Esophagus squamous epithelium (tissue), 5 donors: Measurements from ENCODE around the gene CPEB3. TPM values are rescaled to one million over a fixed set of nuclear protein-coding genes. Genes with fewer than 3 reads are reported as not detected.
A peak's percentile ranks its signal among the peaks of the same experiment; 100 is the strongest.
"Not testable (repeated sequence)": the region's sequence is repeated elsewhere in the genome, so short reads cannot be mapped to it uniquely, and the experiment has no call there.

Experiments used
- DNase-seq: peaks from one replicate; lab custom pipeline; 2025; lab: John Stamatoyannopoulos, UW
- H3K27ac ChIP-seq, 4 donors: fragments of 200-600 bp; sonication (generic); one replicate each; pipeline ENCODE4 v1.5.1; 2016 to 2019; ENCODE audit warnings: mild to moderate bottlenecking in 1 of 4
- H3K27me3 ChIP-seq, 4 donors: fragments of 200-600 bp; sonication (generic); 1 replicate in 3 of 4; 2 replicates in 1 of 4; pipeline versions ENCODE4 v1.5.1 to v1.6.0; 2017 to 2021; ENCODE audit warnings: antibody characterized with exemption in 1 of 4
- H3K36me3 ChIP-seq, 3 donors: fragments of 200-600 bp; sonication (generic); one replicate each; pipeline ENCODE4 v1.5.1; 2016 to 2019
- H3K4me1 ChIP-seq, 3 donors: fragments of 200-600 bp; sonication (generic); one replicate each; pipeline ENCODE4 v1.5.1; 2017 to 2019
- H3K4me3 ChIP-seq, 4 donors: fragments of 200-600 bp; sonication (generic); 1 replicate in 3 of 4; 2 replicates in 1 of 4; pipeline ENCODE4 v1.5.1; 2016 to 2019; ENCODE audit warnings: mild to moderate bottlenecking in 2 of 4, moderate library complexity in 1 of 4
- H3K9me3 ChIP-seq, 3 donors: fragments of 200-600 bp; sonication (generic); one replicate each; pipeline ENCODE4 v1.5.1; 2016 to 2019
- CTCF ChIP-seq, 6 experiments: fragments of 450-650 bp in 4 of 6; fragments of 200-600 bp in 2 of 6; sonication (generic) in 2 of 6; IDR thresholded peaks; one replicate each; pipeline ENCODE4 v1.5.1; 2016 to 2019; ENCODE audit warnings: antibody characterized with exemption in 6 of 6, mild to moderate bottlenecking in 4 of 6, moderate library complexity in 4 of 6
- POLR2A ChIP-seq, 4 donors: fragments of 450-650 bp; IDR thresholded peaks; one replicate each; pipeline ENCODE4 v1.6.1; 2017; ENCODE audit warnings: antibody characterized with exemption in 4 of 4, mild to moderate bottlenecking in 4 of 4, moderate library complexity in 3 of 4
- WGBS, 2 donors: methylation state at CpG; one replicate each; pipeline ENCODE4 v1.1.5; 2018; 5-methylcytosine and 5-hydroxymethylcytosine counted together
- intact Hi-C: fragments of 100-400 bp; cut with DNase I; formaldehyde crosslinking; loops from one replicate; pipeline ENCODE4 v1.15.0; 2022
- total RNA-seq, 4 donors: library from RNA; depleted of rRNA; stranded (reverse); fragments of >200 nt; gene quantifications; one replicate each; pipeline ENCODE4 v1.1.0, GENCODE V29; 2016
- donor health status: DM: yes; HTN: yes; CAD: no.

Gene CPEB3
- total RNA-seq, 4 donors from 2014 or later = 5.5 to 8.8 (median 7.3) TPM

- Histone ChIP-seq H3K27ac (no peak overlapping the region), H3K36me3 (peaks cover 0 to 34% (median 0%) of the 10 kb centered on the region in 3 donors), H3K4me3 (no peak overlapping the region), H3K27me3 (no peaks in the 10 kb centered on the region), H3K9me3 (no peaks in the 10 kb centered on the region), H3K4me1 (peaks cover 0 to 26% (median 0%) of the 10 kb centered on the region in 3 donors)
- TF ChIP-seq POLR2A (IDR thresholded peaks at IDR 0.05) (no peak), CTCF (IDR thresholded peaks at IDR 0.05) (no peak)
- intact Hi-C loops = no loop called here
- no peak for DNase-seq
- WGBS, 2 donors = 71 to 87% methylated on average over 3 of the region's 3 CpGs
Measured at GRCh38 chr10:92142949-92143348, 147.9 kb downstream of the CPEB3 start.

- H3K27ac ChIP-seq = peak overlapping the region in 2 of 4 donors; percentile 1 to 11
- intact Hi-C loops = no loop called here
- 50 to 67% methylated on average over 1 of the region's 1 CpG for WGBS, 2 donors
Measured at GRCh38 chr10:92142512-92142911, 148.4 kb downstream of the CPEB3 start.

GRCh38 chr10:92141147-92141546 lies 149.7 kb downstream of the CPEB3 start:
- WGBS, 2 donors = 86% methylated on average over 3 of the region's 3 CpGs; no CpG with 5 or more reads in 1 of the 2 donors
- H3K27me3 ChIP-seq, intact Hi-C loops, DNase-seq, H3K27ac ChIP-seq, H3K4me3 ChIP-seq, H3K9me3 ChIP-seq: not testable (repeated sequence)
- Histone ChIP-seq H3K36me3 (peaks cover 0 to 51% (median 0%) of the 10 kb centered on the region in 3 donors), H3K4me1 (peaks cover 0 to 20% (median 0%) of the 10 kb centered on the region in 3 donors)

More at GRCh38 chr10:92142512-92142911, 148.4 kb downstream of the CPEB3 start:
- no peak for DNase-seq
- Histone ChIP-seq H3K36me3 (peaks cover 0 to 38% (median 0%) of the 10 kb centered on the region in 3 donors), H3K4me3 (no peak overlapping the region), H3K4me1 (peaks cover 0 to 26% (median 0%) of the 10 kb centered on the region in 3 donors), H3K27me3 (no peaks in the 10 kb centered on the region), H3K9me3 (no peaks in the 10 kb centered on the region)
- TF ChIP-seq CTCF (IDR thresholded peaks at IDR 0.05) = peak in 1 of 6 experiments; percentile 22
- no peak for TF ChIP-seq POLR2A (IDR thresholded peaks at IDR 0.05)

GRCh38 chr10:92134049-92134448 lies 156.8 kb downstream of the CPEB3 start:
- H3K27ac ChIP-seq, H3K9me3 ChIP-seq, H3K4me1 ChIP-seq, intact Hi-C loops, DNase-seq, H3K27me3 ChIP-seq, H3K4me3 ChIP-seq: not testable (repeated sequence)
- 88% methylated on average over 1 of the region's 1 CpG; no CpG with 5 or more reads in 1 of the 2 donors for WGBS, 2 donors
- peaks cover 0 to 39% (median 0%) of the 10 kb centered on the region in 3 donors for H3K36me3 ChIP-seq

GRCh38 chr10:92131275-92131820 lies 159.5 kb downstream of the CPEB3 start:
- Histone ChIP-seq H3K4me1 (peaks cover 0 to 6% (median 0%) of the 10 kb centered on the region in 3 donors), H3K4me3 (no peak overlapping the region), H3K27ac (no peak overlapping the region), H3K9me3 (no peaks in the 10 kb centered on the region), H3K27me3 (no peaks in the 10 kb centered on the region), H3K36me3 (peaks cover 0 to 14% (median 0%) of the 10 kb centered on the region in 3 donors)
- DNase-seq = no peak
- TF ChIP-seq POLR2A (IDR thresholded peaks at IDR 0.05) (no peak), CTCF (IDR thresholded peaks at IDR 0.05) (no peak)
- WGBS, 2 donors = 76 to 83% methylated on average over 5 of the region's 5 CpGs
- intact Hi-C loops = no loop called here

GRCh38 chr10:92130622-92131274 lies 160.1 kb downstream of the CPEB3 start:
- Histone ChIP-seq H3K4me1 (peaks cover 2 to 12% (median 4%) of the 10 kb centered on the region in 3 donors), H3K4me3 (no peak overlapping the region), H3K9me3 (no peaks in the 10 kb centered on the region), H3K36me3 (peaks cover 0 to 12% (median 0%) of the 10 kb centered on the region in 3 donors), H3K27ac (no peak overlapping the region), H3K27me3 (no peaks in the 10 kb centered on the region)
- TF ChIP-seq CTCF (IDR thresholded peaks at IDR 0.05) = no peak
- no peak for TF ChIP-seq POLR2A (IDR thresholded peaks at IDR 0.05)
- intact Hi-C loops = no loop called here
- no peak for DNase-seq
